Measurements from ENCODE around the gene EFHC2.
"Not testable (repeated sequence)": the region's sequence is repeated elsewhere in the genome, so short reads cannot be mapped to it uniquely, and the experiment has no call there.

The EFHC2 gene

GRCh38 chrX:44274096-44274495 lies 69.4 kb downstream of the EFHC2 start:
- DNase-seq (ENCODE audit: insufficient read length, low spot score) (no peak), FAIRE-seq (no peak)
- no peak for TF ChIP-seq CTCF (IDR thresholded peaks at IDR 0.05; ENCODE audit: insufficient read depth, missing control alignments)

GRCh38 chrX:44267861-44268260 lies 75.6 kb downstream of the EFHC2 start:
- DNase-seq (ENCODE audit: insufficient read length, low spot score) (no peak), FAIRE-seq (no peak)
- no peak for TF ChIP-seq CTCF (IDR thresholded peaks at IDR 0.05; ENCODE audit: insufficient read depth, missing control alignments)

GRCh38 chrX:44267116-44267515 lies 76.4 kb downstream of the EFHC2 start:
- FAIRE-seq, result no peak
- no peak for DNase-seq (ENCODE audit: insufficient read length, low spot score)
- no peak for TF ChIP-seq CTCF (IDR thresholded peaks at IDR 0.05; ENCODE audit: insufficient read depth, missing control alignments)

- DNase-seq (ENCODE audit: insufficient read length, low spot score) (no peak), FAIRE-seq (no peak)
- TF ChIP-seq CTCF (IDR thresholded peaks at IDR 0.05; ENCODE audit: insufficient read depth, missing control alignments), result no peak
These were observed 77.9 kb downstream of the EFHC2 start for GRCh38 chrX:44265559-44265958.

GRCh38 chrX:44264936-44265335 lies 78.5 kb downstream of the EFHC2 start:
- FAIRE-seq, result no peak
- TF ChIP-seq CTCF (IDR thresholded peaks at IDR 0.05; ENCODE audit: insufficient read depth, missing control alignments), result no peak
- DNase-seq (ENCODE audit: insufficient read length, low spot score), result no peak

- no peak for TF ChIP-seq CTCF (IDR thresholded peaks at IDR 0.05; ENCODE audit: insufficient read depth, missing control alignments)
- FAIRE-seq, result no peak
- DNase-seq (ENCODE audit: insufficient read length, low spot score), result no peak
These were observed 82.2 kb downstream of the EFHC2 start for GRCh38 chrX:44261286-44261685.

- no peak for TF ChIP-seq CTCF (IDR thresholded peaks at IDR 0.05; ENCODE audit: insufficient read depth, missing control alignments)
- no peak for DNase-seq (ENCODE audit: insufficient read length, low spot score)
- no peak for FAIRE-seq
These were observed 82.9 kb downstream of the EFHC2 start for GRCh38 chrX:44260609-44261008.

GRCh38 chrX:44255742-44256141 lies 87.7 kb downstream of the EFHC2 start:
- DNase-seq (ENCODE audit: insufficient read length, low spot score); FAIRE-seq: not testable (repeated sequence)
